HG03045 (cell line): ENCODE data around the gene TOE1.

Experiments
- ATAC-seq: cut with Tn5 transposase; IDR thresholded peaks from one replicate; pipeline ENCODE4 v1.9.1; 2021; ENCODE audit warnings: mild to moderate bottlenecking, moderate library complexity; ENCODE audit not compliant: unreplicated experiment

The TOE1 gene

DNA sequence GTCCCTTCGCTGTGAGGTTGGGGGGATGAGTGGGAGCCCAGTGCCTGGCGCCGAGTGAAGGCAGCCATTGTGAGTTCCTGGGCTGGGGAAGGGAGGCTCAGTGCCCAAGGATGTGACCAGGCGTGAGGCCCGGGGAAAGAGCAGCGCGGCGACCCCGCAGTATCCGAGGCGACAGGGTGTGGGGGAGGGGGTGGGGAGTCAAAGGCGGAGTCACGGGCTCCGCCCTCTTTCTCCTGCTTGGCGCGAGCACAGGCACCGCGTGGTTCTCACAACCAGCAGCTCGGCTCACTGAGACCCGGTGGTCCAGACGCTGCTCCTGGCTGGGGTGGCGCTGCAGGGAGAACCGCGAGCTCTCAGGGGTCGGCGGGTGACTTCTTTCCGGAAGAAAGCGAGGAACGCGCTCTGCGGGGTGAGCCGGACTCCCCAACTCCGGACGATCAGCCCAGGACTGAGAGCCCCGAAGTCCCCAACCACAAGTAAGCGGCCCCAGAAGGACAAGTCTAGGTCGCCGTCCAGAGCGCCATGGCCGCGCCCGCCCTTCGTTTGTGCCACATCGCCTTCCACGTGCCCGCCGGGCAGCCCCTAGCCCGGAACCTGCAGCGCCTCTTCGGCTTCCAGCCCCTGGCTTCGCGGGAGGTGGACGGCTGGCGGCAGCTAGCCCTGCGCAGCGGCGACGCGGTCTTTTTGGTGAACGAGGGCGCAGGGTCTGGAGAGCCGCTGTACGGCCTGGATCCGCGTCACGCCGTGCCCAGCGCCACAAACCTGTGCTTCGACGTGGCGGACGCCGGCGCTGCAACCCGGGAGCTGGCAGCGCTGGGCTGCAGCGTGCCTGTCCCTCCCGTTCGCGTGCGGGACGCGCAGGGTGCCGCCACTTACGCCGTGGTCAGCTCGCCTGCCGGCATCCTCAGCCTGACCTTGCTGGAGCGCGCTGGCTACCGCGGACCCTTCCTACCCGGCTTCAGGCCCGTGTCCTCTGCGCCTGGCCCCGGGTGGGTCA lies 13.0 kb upstream of the TOE1 start, which contains the start of gene HPDL:
HPDL (plus strand) TSS at position 269 of the 997 bp plus-strand sequence; CDS start at position 523, 254 bp downstream.
- no peak for ATAC-seq

DNA sequence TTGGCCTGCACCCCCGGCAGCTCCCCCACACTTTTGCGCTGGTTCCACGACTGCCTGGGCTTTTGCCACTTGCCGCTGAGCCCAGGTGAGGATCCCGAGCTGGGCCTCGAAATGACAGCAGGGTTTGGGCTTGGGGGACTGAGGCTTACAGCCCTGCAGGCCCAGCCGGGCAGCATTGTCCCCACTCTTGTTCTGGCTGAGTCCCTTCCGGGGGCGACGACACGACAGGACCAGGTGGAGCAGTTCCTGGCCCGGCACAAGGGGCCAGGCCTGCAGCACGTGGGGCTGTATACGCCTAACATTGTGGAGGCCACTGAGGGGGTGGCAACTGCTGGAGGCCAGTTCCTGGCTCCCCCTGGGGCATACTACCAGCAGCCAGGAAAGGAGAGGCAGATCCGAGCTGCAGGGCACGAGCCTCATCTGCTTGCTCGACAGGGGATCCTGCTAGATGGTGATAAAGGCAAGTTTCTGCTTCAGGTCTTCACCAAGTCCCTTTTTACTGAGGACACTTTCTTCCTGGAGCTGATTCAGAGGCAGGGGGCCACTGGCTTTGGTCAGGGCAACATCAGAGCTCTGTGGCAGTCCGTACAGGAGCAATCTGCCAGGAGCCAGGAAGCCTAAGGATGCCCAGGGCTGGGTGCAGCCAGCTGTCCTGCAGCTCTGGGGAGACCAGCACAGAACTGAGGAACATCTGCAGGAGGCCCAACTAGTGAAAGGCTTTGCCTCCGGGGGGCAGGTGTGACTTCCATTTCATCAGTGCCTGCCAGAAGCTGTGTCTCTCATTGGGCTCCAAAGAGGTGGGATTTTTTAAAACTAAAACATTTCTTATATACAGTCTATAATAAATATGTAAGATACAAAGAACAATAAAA lies 12.1 kb upstream of the TOE1 start:
- no peak for ATAC-seq

DNA sequence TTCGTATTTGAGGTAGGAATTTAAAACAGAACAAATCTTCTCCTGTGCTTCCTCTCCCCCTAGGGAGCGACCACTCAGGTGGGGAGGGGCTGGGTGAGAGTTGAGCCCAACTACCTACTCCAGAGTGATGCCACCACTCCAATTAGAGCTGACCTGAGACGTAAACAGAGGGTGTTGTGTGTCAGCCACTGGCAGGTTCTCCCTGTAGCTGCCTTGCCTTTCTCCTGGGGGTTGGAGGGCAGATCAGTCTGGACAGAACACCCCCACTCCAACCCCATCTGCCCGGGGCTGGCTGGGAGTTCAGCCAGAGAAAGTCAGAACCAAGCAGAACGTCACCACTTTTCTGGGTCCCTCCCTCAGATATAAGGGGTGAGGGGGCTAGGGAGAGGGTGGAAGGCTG lies 11.3 kb upstream of the TOE1 start:
- ATAC-seq, result no peak

GRCh38 chr1:45329445-45329844 lies 10.5 kb upstream of the TOE1 start:
- ATAC-seq, result no peak

DNA sequence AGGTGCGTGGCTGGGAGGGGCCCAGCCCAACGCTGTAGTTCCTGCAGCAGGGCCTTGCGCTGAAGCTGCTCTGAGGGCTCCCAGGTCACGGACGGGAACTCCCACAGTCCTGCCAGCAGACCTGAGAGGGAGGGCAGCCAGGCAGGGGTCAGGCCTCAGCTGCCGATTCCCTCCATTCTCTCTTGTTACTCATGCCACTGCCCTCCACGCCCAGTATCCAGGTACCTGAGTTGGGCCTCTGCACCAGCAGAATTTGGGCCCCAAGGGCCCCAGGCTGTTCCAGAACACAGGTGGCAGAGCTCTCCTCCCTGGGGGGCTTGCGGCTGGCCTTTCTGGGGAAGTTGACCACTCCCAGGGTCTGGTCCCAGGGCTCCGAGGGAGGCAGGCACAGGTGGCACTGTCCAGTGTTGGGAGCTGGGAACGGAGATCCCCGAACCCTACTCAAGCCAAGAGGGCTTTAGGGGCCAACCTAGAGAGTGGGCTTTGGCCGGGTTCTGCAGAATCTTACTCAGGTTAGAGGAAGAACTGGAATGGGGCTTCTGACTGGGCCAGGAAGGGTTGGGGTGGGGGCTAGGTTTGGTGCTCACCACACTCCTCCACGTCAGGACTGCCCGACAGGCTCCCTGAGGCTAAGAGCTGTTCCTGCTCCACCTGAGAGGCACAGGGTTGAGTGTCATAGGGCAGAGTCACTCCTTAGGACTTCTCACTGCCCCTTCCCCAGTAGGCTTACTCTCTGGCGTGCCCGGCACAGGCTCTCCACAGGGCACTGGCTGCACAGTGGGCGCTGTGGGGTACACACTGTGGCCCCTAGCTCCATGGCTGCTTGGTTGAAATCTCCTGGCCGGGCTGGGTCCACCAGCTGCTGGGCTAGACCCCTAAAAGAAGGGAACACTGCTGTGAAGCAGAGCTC lies 8.3 kb upstream of the TOE1 start:
- ATAC-seq, result no peak

DNA sequence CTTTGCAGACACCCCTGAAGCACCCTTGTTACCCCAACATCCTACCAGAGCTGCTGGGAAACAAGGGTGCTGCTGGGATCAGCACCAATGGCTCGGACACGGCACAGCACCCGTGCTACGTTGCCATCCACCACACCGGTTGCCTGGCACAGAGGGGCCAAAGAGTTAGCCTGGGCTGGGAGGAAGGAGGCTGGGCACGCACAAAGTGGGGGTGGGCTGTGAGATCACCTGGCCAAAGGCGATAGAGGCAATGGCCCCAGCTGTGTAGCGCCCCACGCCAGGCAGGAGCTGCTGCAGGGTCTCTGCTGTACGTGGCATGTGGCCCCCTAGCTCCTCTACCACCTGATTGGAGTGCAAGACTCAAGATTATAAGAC lies 7.6 kb upstream of the TOE1 start:
- no peak for ATAC-seq

DNA sequence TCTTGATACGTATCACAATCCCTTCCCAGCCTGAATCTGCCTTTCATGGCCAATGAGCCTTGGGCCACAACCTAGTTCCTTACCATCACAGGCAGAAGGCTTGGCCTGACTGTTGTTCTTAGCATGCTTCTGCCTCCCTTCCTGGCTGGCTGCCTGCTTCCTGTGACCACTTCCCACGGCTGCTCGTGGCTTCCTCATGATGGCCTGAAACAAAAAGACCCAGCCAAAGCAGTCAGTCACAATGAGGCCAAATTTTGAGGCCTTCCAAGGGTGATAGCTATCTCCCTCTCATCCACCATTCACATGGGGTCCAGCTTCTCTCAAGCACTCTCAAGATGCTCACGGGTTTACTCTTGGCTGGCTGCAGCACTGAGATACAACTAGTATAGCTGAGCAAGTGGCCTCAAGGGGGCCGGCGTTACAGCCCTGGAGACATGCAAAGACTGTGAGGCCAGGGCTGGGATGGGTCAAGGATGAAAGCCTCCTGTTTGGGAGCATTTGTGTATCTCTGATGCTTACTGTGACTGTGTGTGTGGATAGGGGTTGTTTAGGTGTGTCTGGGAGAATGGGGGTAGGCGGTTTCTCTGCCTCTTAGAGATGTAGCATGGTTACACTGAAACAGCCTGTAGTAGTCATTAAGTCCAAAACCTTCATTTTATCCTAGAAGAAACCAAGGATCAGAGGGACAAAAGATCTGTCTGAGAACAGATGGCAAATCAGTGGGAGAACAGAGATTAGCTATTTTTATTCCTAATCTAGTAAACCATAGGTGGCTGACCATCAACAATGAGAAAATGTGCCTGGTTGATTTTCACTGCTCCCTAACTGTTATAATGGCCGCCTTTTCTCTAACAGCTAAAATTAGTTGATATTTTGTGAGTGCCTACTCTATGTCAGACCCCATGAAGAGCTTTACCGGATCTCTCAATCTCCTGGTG lies 5.4 kb upstream of the TOE1 start:
- ATAC-seq, result no peak

DNA sequence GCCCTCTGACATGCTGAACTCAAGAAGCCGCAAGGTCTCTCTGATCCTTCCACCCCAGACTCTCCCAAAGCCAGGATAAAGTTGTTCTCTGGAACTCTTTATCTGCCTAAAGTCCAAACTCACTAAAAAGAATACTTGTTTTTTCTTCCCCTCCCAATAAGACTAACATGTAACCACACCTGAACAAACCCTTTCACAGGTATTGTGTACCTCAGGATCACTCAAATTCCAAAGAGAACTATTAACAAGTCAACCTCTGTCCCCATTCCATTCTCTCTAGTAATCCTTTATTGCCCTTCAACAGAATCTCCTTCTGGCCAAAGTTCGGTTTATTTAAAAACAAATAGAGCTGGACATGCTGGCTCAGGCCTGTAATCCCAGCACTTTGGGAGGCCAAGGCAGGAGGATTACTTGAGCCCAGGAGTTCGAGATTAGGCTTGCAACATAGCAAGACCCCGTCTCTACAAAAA lies 4.1 kb upstream of the TOE1 start:
- no peak for ATAC-seq

- no peak for ATAC-seq
These were observed 2.2 kb upstream of the TOE1 start for GRCh38 chr1:45337630-45338325.

DNA sequence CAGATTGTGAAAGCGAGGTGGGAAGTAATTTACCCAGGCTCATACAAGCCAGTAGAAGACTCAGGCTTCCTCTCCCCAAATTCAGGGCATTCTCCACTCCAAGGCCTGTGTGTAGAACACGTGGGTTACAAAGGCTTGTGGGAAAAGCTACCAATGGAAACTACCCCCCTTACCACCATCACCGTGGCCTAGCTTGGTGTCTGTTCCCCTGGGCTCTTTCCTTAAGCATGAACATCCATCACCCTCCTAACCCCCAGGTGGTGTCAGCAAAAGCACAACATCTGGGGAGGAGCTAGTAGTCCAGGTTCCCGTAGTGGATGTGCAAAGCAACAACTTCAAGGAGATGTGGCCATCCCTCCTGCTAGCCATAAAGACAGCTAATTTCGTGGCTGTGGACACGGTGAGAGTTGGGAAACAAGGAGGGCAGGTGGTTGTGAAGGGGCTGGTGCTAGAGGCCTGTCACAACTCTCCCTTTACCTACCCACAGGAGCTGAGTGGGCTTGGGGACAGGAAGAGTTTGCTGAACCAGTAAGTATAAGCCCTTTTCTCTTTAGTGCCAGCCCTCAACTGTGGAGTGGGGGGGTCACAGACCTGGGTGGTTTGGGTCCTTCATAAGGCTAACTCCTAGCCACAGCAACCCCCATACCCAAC lies 971 bp downstream of the TOE1 start:
- ATAC-seq, result no peak

GRCh38 chr1:45344499-45344898 lies 4.5 kb downstream of the TOE1 start:
- ATAC-seq, result no peak

- ATAC-seq, result no peak
These were observed 5.0 kb downstream of the TOE1 start for GRCh38 chr1:45345014-45345413.

GRCh38 chr1:45346473-45346872 lies 6.5 kb downstream of the TOE1 start:
- ATAC-seq, result no peak

GRCh38 chr1:45348020-45348419 lies 8.1 kb downstream of the TOE1 start:
- ATAC-seq, result no peak

GRCh38 chr1:45348609-45348965 lies 8.6 kb downstream of the TOE1 start:
- no peak for ATAC-seq

GRCh38 chr1:45348966-45349677 lies 9.2 kb downstream of the TOE1 start:
- no peak for ATAC-seq

DNA sequence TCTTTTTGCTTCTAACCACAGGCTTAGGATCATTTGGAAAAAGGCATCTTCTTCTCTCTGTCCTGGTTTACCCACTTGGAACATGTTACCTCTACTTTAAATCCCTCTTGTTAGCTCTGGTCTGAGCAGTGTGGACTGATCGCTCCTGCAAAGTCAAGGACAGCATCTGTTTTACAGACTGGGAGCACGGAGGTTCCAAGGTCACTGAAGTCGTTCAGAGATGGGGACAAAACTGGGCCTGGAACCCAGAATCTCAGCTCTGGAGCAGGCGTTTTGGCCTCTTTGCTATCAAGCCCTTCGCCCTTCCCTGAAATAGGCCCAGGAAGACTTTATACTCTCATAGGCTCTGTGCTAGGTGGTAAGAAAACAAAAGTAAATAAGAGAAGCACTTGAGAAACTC lies 11.5 kb downstream of the TOE1 start:
- ATAC-seq, result no peak

DNA sequence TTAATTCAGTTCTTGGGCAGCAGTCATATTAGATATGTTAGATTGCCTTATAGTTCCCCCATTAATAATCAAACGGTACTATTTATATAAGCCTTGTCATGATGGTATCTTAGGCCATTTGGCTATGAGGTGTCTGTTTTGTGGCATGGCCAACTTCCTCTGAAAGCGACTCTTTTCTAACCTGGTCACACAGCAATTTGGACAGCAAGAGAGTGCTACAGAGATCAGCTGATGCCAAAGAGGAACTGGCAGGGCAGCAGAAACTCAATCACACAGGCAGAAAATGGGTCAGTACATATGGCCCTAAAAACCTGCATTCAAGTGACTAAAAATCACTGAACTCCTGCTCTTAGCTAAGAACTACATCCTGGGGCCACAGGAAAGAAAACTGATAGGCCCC lies 13.7 kb downstream of the TOE1 start:
- ATAC-seq, result no peak
